ENCODE measurements around the gene PUS1. TPM values are rescaled to one million over a fixed set of nuclear protein-coding genes. Genes with fewer than 3 reads are reported as not detected.
"Not testable (repeated sequence)": the region's sequence is repeated elsewhere in the genome, so short reads cannot be mapped to it uniquely, and the experiment has no call there.

Gene PUS1
- polyA plus RNA-seq (2013, experiment 1 of 2) = 10.3 TPM
- polyA plus RNA-seq (2013, experiment 2 of 2) = 8.8 TPM

GRCh38 chr12:131928711-131929580 is at the start of gene PUS1:
Gene PUS1, plus strand, starts transcription at chr12:131929276. Its CDS starts 447 bp downstream, at chr12:131929723.
- Histone ChIP-seq H3K36me3 (replicated peaks in 1 of 2; ENCODE audit: control insufficient read depth in 2 of 2, insufficient read depth in 2 of 2, low read length in 2 of 2) (peaks cover 20 to 37% of the 10 kb centered on the region in 2 donors), H3K14ac (ENCODE audit: low read length) (peak within 1 kb of the TSS; percentile 71), H3K27me3 (ENCODE audit: control insufficient read depth in 3 of 3, insufficient read depth in 3 of 3, low read depth in 1 of 3, low read length in 3 of 3) (peaks cover 0 to 5% (median 0%) of the 10 kb centered on the region in 3 experiments), H3K4me3 (ENCODE audit: low read length in 2 of 2) (peak within 1 kb of the TSS; percentile 87 to 93), H3K27ac (replicated peaks; ENCODE audit: low read length) (peak within 1 kb of the TSS; percentile 68), H4K91ac (ENCODE audit: low read depth, low read length, poor library complexity) (no peak within 1 kb of the TSS), H2BK12ac (ENCODE audit: low read length) (no peak within 1 kb of the TSS), H2AK5ac (ENCODE audit: low read depth, low read length) (peak within 1 kb of the TSS; percentile 88), H3K18ac (ENCODE audit: low read length) (peak within 1 kb of the TSS; percentile 76), H3K4ac (ENCODE audit: low read length) (no peak within 1 kb of the TSS), H3K9me3 (replicated peaks in 1 of 2; ENCODE audit: control insufficient read depth in 2 of 2, insufficient read depth in 1 of 2, low read depth in 1 of 2, low read length in 2 of 2) (peaks cover 3 to 5% of the 10 kb centered on the region in 2 donors), H3K79me1 (ENCODE audit: low read depth, low read length) (peaks cover 9% of the 10 kb centered on the region), H2BK15ac (ENCODE audit: low read length) (peak within 1 kb of the TSS; percentile 67), H3K9ac (ENCODE audit: low read depth, low read length, poor library complexity) (peak within 1 kb of the TSS; percentile 91), H2AFZ (ENCODE audit: low read length) (peak within 1 kb of the TSS; percentile 100), H3K4me2 (ENCODE audit: insufficient read depth, low read length, poor library complexity, severe bottlenecking) (peak within 1 kb of the TSS; percentile 94), H4K8ac (ENCODE audit: low read depth, low read length) (peak within 1 kb of the TSS; percentile 65), H3K4me1 (ENCODE audit: control insufficient read depth in 2 of 2, insufficient read depth in 1 of 2, low read depth in 1 of 2, low read length in 2 of 2) (peaks cover 5% of the 10 kb centered on the region in 2 donors), H2BK120ac (ENCODE audit: low read depth, low read length) (no peak within 1 kb of the TSS), H3K23ac (ENCODE audit: low read depth, low read length, poor library complexity) (peak within 1 kb of the TSS; percentile 95), H2BK5ac (ENCODE audit: low read length) (no peak within 1 kb of the TSS)
- WGBS, 2 donors (ENCODE audit: extremely low coverage in 2 of 2, insufficient read length in 2 of 2, insufficient replicate concordance in 1 of 2) = no CpG with 5 or more reads among the region's 84 CpGs
- DNase-seq (ENCODE audit: low spot score) = peak; percentile 92

GRCh38 chr12:131882804-131883520 is 46.1 kb upstream of the PUS1 start:
- no CpG with 5 or more reads among the region's 16 CpGs for WGBS, 2 donors (ENCODE audit: extremely low coverage in 2 of 2, insufficient read length in 2 of 2, insufficient replicate concordance in 1 of 2)

DNA sequence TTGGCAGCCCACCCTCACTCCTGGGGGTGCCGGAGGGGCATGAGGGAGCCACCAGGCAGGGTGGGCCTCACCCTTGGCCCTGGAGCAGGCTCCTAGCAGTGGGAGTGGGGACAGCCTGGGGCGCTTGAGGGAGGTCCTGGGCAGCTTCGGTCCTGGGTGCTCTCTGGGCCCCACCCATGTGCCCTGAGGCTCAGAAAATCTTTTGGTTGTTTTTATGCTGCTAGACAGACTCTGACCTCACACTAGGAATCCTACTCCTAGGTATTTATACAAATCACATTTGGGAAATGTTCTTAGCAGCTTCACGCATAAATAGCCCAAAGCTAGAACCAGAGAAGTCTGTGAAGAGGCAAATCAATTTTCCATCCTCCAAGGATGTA is 45.6 kb upstream of the PUS1 start:
- H4K8ac ChIP-seq (ENCODE audit: low read depth, low read length) = no peak overlapping the region
- peak overlapping the region; percentile 15 for H3K18ac ChIP-seq (ENCODE audit: low read length)
- peak overlapping the region; percentile 83 for H2BK15ac ChIP-seq (ENCODE audit: low read length)
- H2AK5ac ChIP-seq (ENCODE audit: low read depth, low read length) = no peak overlapping the region
- H2BK5ac ChIP-seq (ENCODE audit: low read length) = no peak overlapping the region
- DNase-seq (ENCODE audit: low spot score) = no peak
- H3K23ac ChIP-seq (ENCODE audit: low read depth, low read length, poor library complexity) = no peak overlapping the region
- H3K14ac ChIP-seq (ENCODE audit: low read length) = no peak overlapping the region
- no peak overlapping the region for H3K4me2 ChIP-seq (ENCODE audit: insufficient read depth, low read length, poor library complexity, severe bottlenecking)
- no peak overlapping the region for H3K4ac ChIP-seq (ENCODE audit: low read length)
- peaks cover 2 to 3% of the 10 kb centered on the region in 2 donors for H3K9me3 ChIP-seq (replicated peaks in 1 of 2; ENCODE audit: control insufficient read depth in 2 of 2, insufficient read depth in 1 of 2, low read depth in 1 of 2, low read length in 2 of 2)
- no peak overlapping the region for H2BK12ac ChIP-seq (ENCODE audit: low read length)
- no CpG with 5 or more reads among the region's 4 CpGs for whole genome bisulfite sequencing, 2 donors (ENCODE audit: extremely low coverage in 2 of 2, insufficient read length in 2 of 2, insufficient replicate concordance in 1 of 2)
- no peaks in the 10 kb centered on the region for H3K36me3 ChIP-seq (replicated peaks in 1 of 2; ENCODE audit: control insufficient read depth in 2 of 2, insufficient read depth in 2 of 2, low read length in 2 of 2)
- H4K91ac ChIP-seq (ENCODE audit: low read depth, low read length, poor library complexity) = no peak overlapping the region
- peaks cover 0 to 17% (median 0%) of the 10 kb centered on the region in 3 experiments for H3K27me3 ChIP-seq (ENCODE audit: control insufficient read depth in 3 of 3, insufficient read depth in 3 of 3, low read depth in 1 of 3, low read length in 3 of 3)
- H3K79me1 ChIP-seq (ENCODE audit: low read depth, low read length) = peaks cover 2% of the 10 kb centered on the region
- no peak overlapping the region for H3K9ac ChIP-seq (ENCODE audit: low read depth, low read length, poor library complexity)
- no peak overlapping the region for H3K27ac ChIP-seq (replicated peaks; ENCODE audit: low read length)
- H2AFZ ChIP-seq (ENCODE audit: low read length) = no peak overlapping the region
- H3K4me3 ChIP-seq (ENCODE audit: low read length in 2 of 2) = no peak overlapping the region
- H3K4me1 ChIP-seq (ENCODE audit: control insufficient read depth in 2 of 2, insufficient read depth in 1 of 2, low read depth in 1 of 2, low read length in 2 of 2) = peaks cover 2 to 3% of the 10 kb centered on the region in 2 donors
- H2BK120ac ChIP-seq (ENCODE audit: low read depth, low read length) = no peak overlapping the region

More at GRCh38 chr12:131882804-131883520, 46.1 kb upstream of the PUS1 start:
- Histone ChIP-seq H3K27me3 (ENCODE audit: control insufficient read depth in 3 of 3, insufficient read depth in 3 of 3, low read depth in 1 of 3, low read length in 3 of 3) (peaks cover 0 to 21% (median 0%) of the 10 kb centered on the region in 3 experiments), H3K18ac (ENCODE audit: low read length) (peak overlapping the region; percentile 12), H3K4me2 (ENCODE audit: insufficient read depth, low read length, poor library complexity, severe bottlenecking) (no peak overlapping the region), H2BK120ac (ENCODE audit: low read depth, low read length) (no peak overlapping the region), H3K4me3 (ENCODE audit: low read length in 2 of 2) (no peak overlapping the region), H2BK12ac (ENCODE audit: low read length) (no peak overlapping the region), H2BK5ac (ENCODE audit: low read length) (no peak overlapping the region), H4K8ac (ENCODE audit: low read depth, low read length) (no peak overlapping the region), H3K4me1 (ENCODE audit: control insufficient read depth in 2 of 2, insufficient read depth in 1 of 2, low read depth in 1 of 2, low read length in 2 of 2) (peaks cover 3 to 4% of the 10 kb centered on the region in 2 donors), H2AK5ac (ENCODE audit: low read depth, low read length) (no peak overlapping the region), H3K23ac (ENCODE audit: low read depth, low read length, poor library complexity) (no peak overlapping the region), H4K91ac (ENCODE audit: low read depth, low read length, poor library complexity) (no peak overlapping the region), H3K14ac (ENCODE audit: low read length) (no peak overlapping the region), H2AFZ (ENCODE audit: low read length) (no peak overlapping the region), H3K9me3 (replicated peaks in 1 of 2; ENCODE audit: control insufficient read depth in 2 of 2, insufficient read depth in 1 of 2, low read depth in 1 of 2, low read length in 2 of 2) (peaks cover 2 to 3% of the 10 kb centered on the region in 2 donors), H3K27ac (replicated peaks; ENCODE audit: low read length) (no peak overlapping the region), H3K79me1 (ENCODE audit: low read depth, low read length) (peaks cover 2% of the 10 kb centered on the region), H3K36me3 (replicated peaks in 1 of 2; ENCODE audit: control insufficient read depth in 2 of 2, insufficient read depth in 2 of 2, low read length in 2 of 2) (no peaks in the 10 kb centered on the region), H2BK15ac (ENCODE audit: low read length) (peak overlapping the region; percentile 46), H3K9ac (ENCODE audit: low read depth, low read length, poor library complexity) (no peak overlapping the region), H3K4ac (ENCODE audit: low read length) (no peak overlapping the region)
- no peak for DNase-seq (ENCODE audit: low spot score)

GRCh38 chr12:131885076-131885475 is 44.0 kb upstream of the PUS1 start:
- no CpG with 5 or more reads among the region's 8 CpGs for WGBS, 2 donors (ENCODE audit: extremely low coverage in 2 of 2, insufficient read length in 2 of 2, insufficient replicate concordance in 1 of 2)
- not testable (repeated sequence) for H3K27ac ChIP-seq (replicated peaks; ENCODE audit: low read length); H2BK5ac ChIP-seq (ENCODE audit: low read length); H2AFZ ChIP-seq (ENCODE audit: low read length); H3K79me1 ChIP-seq (ENCODE audit: low read depth, low read length); H3K36me3 ChIP-seq (replicated peaks in 1 of 2; ENCODE audit: control insufficient read depth in 2 of 2, insufficient read depth in 2 of 2, low read length in 2 of 2); H3K18ac ChIP-seq (ENCODE audit: low read length); H3K4ac ChIP-seq (ENCODE audit: low read length); H3K4me3 ChIP-seq (ENCODE audit: low read length in 2 of 2); H4K91ac ChIP-seq (ENCODE audit: low read depth, low read length, poor library complexity); H3K27me3 ChIP-seq (ENCODE audit: control insufficient read depth in 3 of 3, insufficient read depth in 3 of 3, low read depth in 1 of 3, low read length in 3 of 3); H3K9ac ChIP-seq (ENCODE audit: low read depth, low read length, poor library complexity); H2BK15ac ChIP-seq (ENCODE audit: low read length); DNase-seq (ENCODE audit: low spot score); H3K4me1 ChIP-seq (ENCODE audit: control insufficient read depth in 2 of 2, insufficient read depth in 1 of 2, low read depth in 1 of 2, low read length in 2 of 2); H3K14ac ChIP-seq (ENCODE audit: low read length); H2BK12ac ChIP-seq (ENCODE audit: low read length); H3K9me3 ChIP-seq (replicated peaks in 1 of 2; ENCODE audit: control insufficient read depth in 2 of 2, insufficient read depth in 1 of 2, low read depth in 1 of 2, low read length in 2 of 2); H3K23ac ChIP-seq (ENCODE audit: low read depth, low read length, poor library complexity); H3K4me2 ChIP-seq (ENCODE audit: insufficient read depth, low read length, poor library complexity, severe bottlenecking); H2BK120ac ChIP-seq (ENCODE audit: low read depth, low read length); H4K8ac ChIP-seq (ENCODE audit: low read depth, low read length); H2AK5ac ChIP-seq (ENCODE audit: low read depth, low read length)

Measured in neuronal stem cell (in vitro differentiated cells).